Mucosa of stomach (tissue), 1 donor: ENCODE data around the gene RHAG.

Experiments used
- H3K27me3 ChIP-seq: one replicate; pipeline ENCODE4 v1.7.0; 2013; ENCODE audit warnings: mild to moderate bottlenecking, low read length; ENCODE audit not compliant: control insufficient read depth, insufficient read depth
- H3K36me3 ChIP-seq: one replicate; pipeline ENCODE4 v1.7.0; 2013; ENCODE audit warnings: low read length; ENCODE audit not compliant: control insufficient read depth, insufficient read depth
- H3K4me1 ChIP-seq: one replicate; pipeline ENCODE4 v1.7.0; 2013; ENCODE audit warnings: mild to moderate bottlenecking, low read length; ENCODE audit not compliant: control insufficient read depth, insufficient read depth
- H3K4me3 ChIP-seq: one replicate; pipeline ENCODE4 v1.7.0; 2013; ENCODE audit warnings: low read length
- H3K9ac ChIP-seq: one replicate; pipeline ENCODE4 v1.7.0; 2013; ENCODE audit warnings: mild to moderate bottlenecking, low read length, moderate library complexity
- H3K9me3 ChIP-seq: one replicate; pipeline ENCODE4 v1.7.0; 2013; ENCODE audit warnings: mild to moderate bottlenecking, low read length, moderate library complexity; ENCODE audit not compliant: control insufficient read depth
- donor health status: Pancreatic carcinoma.

Gene RHAG

DNA sequence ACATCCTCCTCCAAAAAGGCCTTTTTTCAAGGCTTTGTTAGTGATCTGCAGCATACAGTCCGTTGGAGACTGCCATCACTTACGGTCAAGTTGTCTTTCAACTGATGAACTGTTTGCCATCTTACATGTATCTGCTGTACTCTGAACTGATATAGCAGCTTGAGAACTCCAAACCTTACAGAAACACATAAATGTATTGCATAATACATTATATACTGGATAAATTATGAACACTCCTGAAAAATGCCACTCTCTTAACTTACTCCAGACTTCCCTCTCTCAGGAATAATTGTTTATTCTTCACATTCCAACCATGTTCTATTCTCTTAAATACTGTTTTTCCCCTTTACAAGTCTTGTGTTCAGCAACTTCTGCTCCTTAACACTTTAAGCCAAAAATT lies 14.6 kb upstream of the RHAG start:
- Histone ChIP-seq H3K9me3 (no peaks in the 10 kb centered on the region), H3K27me3 (no peaks in the 10 kb centered on the region), H3K4me1 (no peaks in the 10 kb centered on the region), H3K9ac (no peak overlapping the region), H3K4me3 (no peak overlapping the region), H3K36me3 (no peaks in the 10 kb centered on the region)

DNA sequence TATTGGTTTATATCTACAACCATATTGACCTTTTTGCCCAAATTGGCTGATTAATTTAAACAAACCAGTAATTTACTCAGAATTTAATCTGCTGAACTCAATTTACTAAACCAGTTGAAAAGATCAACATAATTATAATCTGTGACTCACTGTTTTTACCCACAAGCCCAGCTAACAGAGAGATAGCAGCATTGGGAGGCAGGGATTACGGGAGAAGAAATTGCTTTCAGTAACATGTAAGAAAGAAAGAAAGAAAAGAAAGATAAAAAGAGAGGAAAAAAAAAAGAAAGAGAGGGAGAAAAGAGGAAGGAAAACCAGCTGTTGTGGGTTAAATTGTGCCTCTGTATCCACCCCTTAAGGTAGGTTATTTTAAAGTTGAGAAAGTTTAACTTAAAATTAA lies 13.3 kb upstream of the RHAG start:
- Histone ChIP-seq H3K27me3 (no peaks in the 10 kb centered on the region), H3K36me3 (no peaks in the 10 kb centered on the region), H3K4me3 (no peak overlapping the region), H3K9ac (no peak overlapping the region), H3K9me3 (no peaks in the 10 kb centered on the region), H3K4me1 (no peaks in the 10 kb centered on the region)

DNA sequence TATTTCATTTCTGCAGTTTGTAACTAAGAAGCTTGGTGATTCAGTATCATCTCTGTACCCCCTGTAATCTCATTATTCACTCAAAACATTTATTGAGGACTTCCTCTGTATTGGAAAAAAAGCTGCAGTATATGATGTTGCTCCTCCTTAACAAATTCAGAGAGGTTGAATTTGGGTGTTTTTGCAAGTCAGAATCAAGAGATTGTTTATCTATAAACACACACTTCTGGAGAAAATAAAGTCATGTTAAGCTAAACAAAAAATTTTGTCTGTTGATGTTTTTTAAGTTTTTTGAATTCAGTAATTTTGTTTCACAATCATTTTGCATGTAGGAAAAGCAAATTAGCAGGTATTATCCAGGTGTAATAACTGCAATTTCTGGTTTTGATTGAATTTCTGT lies 11.4 kb upstream of the RHAG start:
- Histone ChIP-seq H3K4me3 (no peak overlapping the region), H3K4me1 (no peaks in the 10 kb centered on the region), H3K9ac (no peak overlapping the region)

DNA sequence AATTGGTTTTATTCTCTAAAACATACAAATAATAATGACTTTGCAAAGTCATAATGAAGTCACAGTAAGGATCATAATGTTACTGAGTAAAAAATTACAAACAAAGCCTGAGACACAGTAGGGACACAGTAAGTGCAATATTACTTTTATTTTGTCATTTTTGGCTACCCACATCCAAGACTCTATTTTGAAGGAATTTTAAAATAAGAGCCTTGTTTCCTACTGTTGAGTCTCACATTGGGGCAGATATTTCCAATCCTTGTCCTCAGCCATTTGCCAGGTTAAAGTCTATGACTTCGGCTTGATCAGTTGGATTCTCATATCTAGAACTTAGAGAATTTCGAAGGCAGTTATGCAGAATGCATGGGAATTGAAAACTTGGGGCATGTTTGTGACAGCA lies 10.8 kb upstream of the RHAG start:
- Histone ChIP-seq H3K4me3 (no peak overlapping the region), H3K9me3 (no peaks in the 10 kb centered on the region), H3K36me3 (no peaks in the 10 kb centered on the region), H3K4me1 (no peaks in the 10 kb centered on the region), H3K9ac (no peak overlapping the region), H3K27me3 (no peaks in the 10 kb centered on the region)

More for the DNA sequence above, 11.4 kb upstream of the RHAG start:
- no peaks in the 10 kb centered on the region for H3K27me3 ChIP-seq
- no peaks in the 10 kb centered on the region for H3K36me3 ChIP-seq
- H3K9me3 ChIP-seq, result no peaks in the 10 kb centered on the region

DNA sequence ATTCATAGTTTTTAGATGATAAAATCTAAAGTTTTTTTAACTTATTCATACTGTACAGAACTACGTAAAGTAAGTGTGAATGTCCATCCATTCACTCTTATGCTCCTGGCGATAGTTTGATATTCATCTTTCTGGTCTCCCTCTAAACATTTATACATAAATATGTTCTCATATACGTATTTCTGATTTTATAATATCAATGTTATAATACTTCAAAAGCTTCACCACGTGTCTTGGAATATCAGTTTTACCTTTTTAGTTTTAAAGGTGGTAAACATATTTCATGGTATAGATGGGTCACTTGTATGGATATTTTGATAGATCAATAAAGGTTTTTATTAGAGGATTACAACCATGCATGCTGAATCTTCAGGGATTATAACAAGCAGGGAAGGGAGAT lies 10.3 kb upstream of the RHAG start:
- Histone ChIP-seq H3K4me1 (no peaks in the 10 kb centered on the region), H3K27me3 (no peaks in the 10 kb centered on the region), H3K4me3 (no peak overlapping the region), H3K9ac (no peak overlapping the region), H3K36me3 (no peaks in the 10 kb centered on the region), H3K9me3 (no peaks in the 10 kb centered on the region)

DNA sequence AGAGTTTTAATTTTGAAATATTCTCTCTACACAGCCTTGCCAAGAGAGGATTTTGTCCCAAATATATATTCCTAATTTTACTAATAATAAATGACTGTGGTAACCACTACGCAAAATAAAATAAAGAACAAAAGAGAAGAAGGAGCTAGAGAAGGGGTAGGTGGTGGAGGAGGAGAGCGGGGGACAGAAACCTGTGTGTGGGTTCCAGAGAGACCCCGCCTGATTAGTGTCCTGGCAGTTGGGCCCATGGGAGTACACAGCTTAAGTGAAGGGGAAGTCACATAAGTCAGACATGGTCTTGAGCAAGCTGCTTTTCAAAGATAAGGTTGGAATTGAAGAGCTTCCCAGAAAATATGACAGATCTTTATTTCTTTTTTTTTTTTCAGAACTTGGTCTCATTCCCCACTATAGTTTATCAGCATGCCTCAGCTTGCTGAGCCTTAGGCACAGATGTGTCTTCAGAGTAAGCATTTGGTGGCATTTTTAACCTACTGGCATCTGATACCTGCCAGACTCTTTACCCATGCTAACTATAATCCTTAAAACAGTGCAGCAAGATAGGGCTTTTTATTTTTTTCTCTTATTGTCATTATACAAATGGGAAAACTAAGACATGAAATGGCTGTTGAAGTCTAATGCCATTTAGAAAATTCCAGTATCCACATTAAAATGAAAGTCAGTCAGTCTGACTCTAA lies 9.6 kb upstream of the RHAG start:
- Histone ChIP-seq H3K27me3 (no peaks in the 10 kb centered on the region), H3K4me3 (no peak overlapping the region), H3K4me1 (no peaks in the 10 kb centered on the region), H3K9ac (no peak overlapping the region), H3K9me3 (no peaks in the 10 kb centered on the region), H3K36me3 (no peaks in the 10 kb centered on the region)

DNA sequence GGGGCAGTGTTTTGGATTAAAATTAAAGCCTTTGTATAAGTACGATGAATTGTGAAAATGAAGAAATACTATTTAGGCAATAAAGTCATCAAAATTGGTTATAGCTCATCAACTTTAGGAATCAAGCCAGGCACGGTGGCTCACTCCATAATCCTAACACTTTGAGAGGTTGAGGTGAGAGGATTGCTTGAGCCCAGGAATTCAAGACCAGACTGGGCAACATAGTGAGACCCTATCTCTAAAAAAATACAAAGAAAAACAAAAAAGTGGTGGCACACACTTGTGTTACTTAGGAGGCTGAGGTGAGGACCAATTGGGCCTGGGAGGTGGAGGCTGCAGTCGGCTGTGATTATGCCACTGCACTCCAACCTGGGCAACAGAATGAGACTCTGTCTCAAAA lies 8.5 kb upstream of the RHAG start:
- no peaks in the 10 kb centered on the region for H3K36me3 ChIP-seq
- H3K27me3 ChIP-seq, result no peaks in the 10 kb centered on the region
- H3K4me1 ChIP-seq, result no peaks in the 10 kb centered on the region
- H3K4me3 ChIP-seq, result no peak overlapping the region
- H3K9me3 ChIP-seq, result no peaks in the 10 kb centered on the region
- H3K9ac ChIP-seq, result no peak overlapping the region

DNA sequence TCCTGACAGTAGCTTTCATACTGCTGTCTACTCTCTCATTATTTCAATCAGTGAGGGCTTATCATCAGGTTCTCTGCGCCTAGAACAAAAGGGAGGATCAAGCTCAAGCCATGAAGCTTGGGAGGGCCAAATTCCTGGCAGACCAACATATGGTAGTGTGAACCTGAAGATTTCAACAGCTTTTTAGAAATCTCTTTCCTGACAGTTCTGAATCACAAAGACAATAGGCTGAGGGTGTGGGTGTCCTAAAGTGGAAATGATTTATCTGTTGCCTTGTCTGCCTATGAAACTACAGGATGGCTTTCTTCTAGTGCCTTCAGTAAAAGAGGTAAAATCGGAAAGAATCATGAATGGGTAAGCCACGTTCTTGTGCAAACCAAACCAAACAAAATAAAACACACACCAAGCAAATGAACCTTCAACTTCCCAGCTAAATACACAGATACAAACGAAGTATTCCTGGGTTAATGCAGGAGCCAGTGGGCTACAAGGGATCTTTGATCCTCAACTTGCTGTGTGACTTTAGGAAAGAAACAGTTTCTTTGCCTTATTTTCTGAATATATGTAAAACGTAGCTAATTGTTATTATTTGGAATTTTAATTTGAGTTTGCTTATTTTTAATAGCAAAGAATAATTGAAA lies 2.7 kb upstream of the RHAG start:
- Histone ChIP-seq H3K36me3 (no peaks in the 10 kb centered on the region), H3K4me1 (no peaks in the 10 kb centered on the region)

DNA sequence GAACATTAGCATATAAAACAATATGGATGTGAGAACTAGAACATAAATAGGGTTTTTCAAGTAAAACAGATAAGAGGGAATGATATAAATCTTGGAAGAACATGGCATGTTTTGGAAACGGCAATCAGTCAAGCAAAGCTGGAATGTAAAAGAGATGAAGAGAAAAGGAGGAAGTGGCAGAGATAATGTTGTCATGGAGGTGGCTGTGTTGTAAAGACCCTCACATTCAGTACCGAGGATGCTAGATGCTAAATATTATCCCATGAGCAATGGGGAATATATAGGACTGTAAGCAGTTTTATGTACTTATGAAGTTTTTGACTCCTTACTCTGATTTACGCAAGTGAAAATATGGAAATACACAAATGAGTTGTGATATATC lies 702 bp upstream of the RHAG start:
- no peak overlapping the region for H3K4me3 ChIP-seq
- H3K4me1 ChIP-seq, result no peaks in the 10 kb centered on the region
- H3K9me3 ChIP-seq, result no peaks in the 10 kb centered on the region
- no peaks in the 10 kb centered on the region for H3K36me3 ChIP-seq
- H3K9ac ChIP-seq, result no peak overlapping the region
- H3K27me3 ChIP-seq, result no peaks in the 10 kb centered on the region

More for the DNA sequence above, 2.7 kb upstream of the RHAG start:
- no peak overlapping the region for H3K4me3 ChIP-seq
- no peaks in the 10 kb centered on the region for H3K9me3 ChIP-seq
- H3K9ac ChIP-seq, result no peak overlapping the region
- H3K27me3 ChIP-seq, result no peaks in the 10 kb centered on the region

DNA sequence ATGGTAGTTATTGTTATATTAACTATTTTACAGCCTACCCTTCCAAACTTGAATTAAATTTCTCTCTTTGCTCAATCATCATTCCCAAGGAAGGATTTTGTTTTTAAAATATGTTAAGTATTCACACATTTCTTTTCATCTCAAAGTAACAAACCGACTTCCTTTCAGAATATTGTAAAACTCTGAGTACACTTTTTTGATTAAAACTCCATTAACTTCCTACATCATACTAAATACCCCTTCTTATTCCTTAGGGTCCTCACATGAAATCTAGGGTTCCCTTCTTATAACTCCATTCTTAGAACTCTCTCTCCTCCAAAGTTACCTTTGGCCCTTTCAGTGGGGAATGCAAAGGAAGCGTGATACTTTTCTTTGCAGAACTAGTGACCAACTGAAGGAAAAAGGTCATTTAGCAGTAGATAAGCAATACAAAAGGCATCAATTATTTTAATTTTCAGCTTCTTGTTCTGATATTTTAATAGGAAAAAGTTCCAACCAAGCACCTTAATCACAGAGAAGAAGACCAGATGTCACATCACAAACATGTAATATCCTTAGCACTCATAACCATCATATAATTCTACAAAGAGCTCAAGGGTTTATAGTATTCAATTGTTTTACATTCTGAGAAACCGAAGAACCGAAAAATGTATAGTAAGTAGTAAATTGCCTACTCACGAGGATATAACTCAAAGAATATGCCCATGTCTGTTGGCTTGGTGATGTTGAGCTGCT lies 494 bp downstream of the RHAG start:
- no peaks in the 10 kb centered on the region for H3K36me3 ChIP-seq
- no peaks in the 10 kb centered on the region for H3K9me3 ChIP-seq
- H3K4me3 ChIP-seq, result no peak overlapping the region
- H3K9ac ChIP-seq, result no peak overlapping the region
- no peaks in the 10 kb centered on the region for H3K27me3 ChIP-seq
- H3K4me1 ChIP-seq, result no peaks in the 10 kb centered on the region

DNA sequence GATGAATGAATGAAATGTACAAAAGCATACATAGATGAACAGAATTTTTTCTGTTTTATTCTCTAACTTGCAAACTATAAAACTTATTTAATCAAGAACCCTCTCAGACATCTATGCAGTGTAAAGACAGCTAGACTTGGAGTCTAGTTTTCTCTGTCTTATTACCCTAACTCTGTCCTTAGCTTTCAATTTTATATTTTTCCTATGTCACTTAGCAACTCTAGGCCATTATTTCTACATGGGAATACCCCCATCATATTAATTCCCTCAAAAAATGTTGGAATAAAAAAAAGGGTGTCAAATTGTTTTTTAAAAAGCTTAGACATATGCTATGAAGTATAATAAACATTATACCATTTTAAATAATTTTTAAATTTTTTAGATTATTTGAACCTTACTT lies 1.2 kb downstream of the RHAG start:
- H3K4me1 ChIP-seq, result no peaks in the 10 kb centered on the region
- H3K4me3 ChIP-seq, result no peak overlapping the region
- H3K36me3 ChIP-seq, result no peaks in the 10 kb centered on the region
- H3K9me3 ChIP-seq, result no peaks in the 10 kb centered on the region
- H3K9ac ChIP-seq, result no peak overlapping the region
- H3K27me3 ChIP-seq, result no peaks in the 10 kb centered on the region

DNA sequence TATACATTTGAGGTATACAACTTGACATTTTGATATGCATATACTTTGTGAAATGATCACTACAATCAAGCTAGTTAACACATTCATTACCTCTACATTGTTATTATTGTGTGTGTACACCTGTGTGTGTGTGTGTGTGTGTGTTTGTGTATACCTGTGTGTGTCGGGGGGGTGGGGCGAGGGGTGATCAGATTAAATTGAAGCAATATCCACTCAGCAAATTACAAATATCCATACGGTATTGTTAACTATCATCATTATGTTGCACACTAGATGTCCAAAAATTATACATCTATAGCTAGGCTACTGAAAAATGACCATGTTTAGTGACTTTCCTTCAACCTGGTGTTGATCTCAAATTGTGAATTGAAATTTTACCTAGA lies 1.8 kb downstream of the RHAG start:
- Histone ChIP-seq H3K27me3 (no peaks in the 10 kb centered on the region), H3K4me1 (no peaks in the 10 kb centered on the region), H3K9ac (no peak overlapping the region), H3K9me3 (no peaks in the 10 kb centered on the region), H3K4me3 (no peak overlapping the region), H3K36me3 (no peaks in the 10 kb centered on the region)
